A549 (cell line): ENCODE measurements around the gene TEX29. TPM values are rescaled to one million over a fixed set of nuclear protein-coding genes. Genes with fewer than 3 reads are reported as not detected.

Experiments used
- ATAC-seq, 2 experiments: fragments of 200-7000 bp in 1 of 2; fragments of >200 bp in 1 of 2; cut with Nextera tagmentation in 1 of 2; cut with Tn5 transposase in 1 of 2; 3 replicates each; pipeline versions ENCODE4 v1.8.0 to v1.9.1; 2018 to 2020; ENCODE audit warnings: mild to moderate bottlenecking in 1 of 2, moderate library complexity in 1 of 2
- CTCF ChIA-PET: fragments of 300-600 bp; sonication (Branson Sonifier 250); formaldehyde crosslinking; extraction: SDS; loops from one replicate; lab custom pipeline; 2021; ENCODE audit warnings: antibody characterized with exemption, inconsistent platforms; lab: Yijun Ruan, JAX
- POLR2A ChIA-PET: fragments of 350-600 bp; formaldehyde crosslinking; extraction: SDS; loops from one replicate; lab custom pipeline; 2021; ENCODE audit warnings: antibody characterized with exemption, inconsistent platforms; lab: Yijun Ruan, JAX
- DNase-seq, 2 experiments: peaks; one replicate each; pipeline versions ENCODE4 v3.0.0 to v3.0.0-alpha.2; 2011 to 2016; ENCODE audit warnings: low read depth in 1 of 2, low spot score in 1 of 2
- FAIRE-seq: peaks from 2 replicates; lab custom pipeline; 2011; peaks lifted over from hg19 to GRCh38; lab: Jason Lieb, UNC
- H3K27ac ChIP-seq, 2 experiments: fragments of >200 bp; sonication (Bioruptor Twin); formaldehyde crosslinking; 3 replicates each; pipeline ENCODE4 v1.5.1; 2016 to 2017
- H3K4me1 ChIP-seq: fragments of >200 bp; sonication (Bioruptor Twin); formaldehyde crosslinking; 3 replicates; pipeline ENCODE4 v1.6.1; 2016
- H3K4me2 ChIP-seq: fragments of >200 bp; sonication (Bioruptor Twin); formaldehyde crosslinking; 3 replicates; pipeline ENCODE4 v1.6.1; 2016
- H3K4me3 ChIP-seq: fragments of >200 bp; sonication (Bioruptor Twin); formaldehyde crosslinking; 3 replicates; pipeline ENCODE4 v1.5.1; 2016
- H3K9me3 ChIP-seq: fragments of >200 bp; sonication (Bioruptor Twin); formaldehyde crosslinking; 3 replicates; pipeline ENCODE4 v1.6.1; 2016
- CBX2 ChIP-seq: fragments of 200-600 bp; sonication (generic); IDR thresholded peaks from 2 replicates; pipeline ENCODE4 v1.6.1; 2016; ENCODE audit warnings: low read depth, mild to moderate bottlenecking, borderline replicate concordance
- CEBPB ChIP-seq, 2 experiments: fragments of >200 bp in 1 of 2; sonication (Bioruptor Twin) in 1 of 2; formaldehyde crosslinking in 1 of 2; IDR thresholded peaks; 2 replicates each; pipeline ENCODE4 v1.6.1; 2012 to 2016
- CHD2 ChIP-seq: fragments of 150-350 bp; IDR thresholded peaks from 2 replicates; pipeline ENCODE4 v1.6.1; 2014; ENCODE audit warnings: low read length; ENCODE audit not compliant: partially characterized antibody
- CHD4 ChIP-seq: fragments of 200-600 bp; sonication (generic); IDR thresholded peaks from 2 replicates; pipeline ENCODE4 v1.6.1; 2016; ENCODE audit warnings: antibody characterized with exemption, mild to moderate bottlenecking, borderline replicate concordance
- EHMT2 ChIP-seq: fragments of 200-600 bp; sonication (generic); IDR thresholded peaks from 2 replicates; pipeline ENCODE4 v1.6.1; 2016; ENCODE audit warnings: antibody characterized with exemption, low read depth, mild to moderate bottlenecking, moderate library complexity
- EP300 ChIP-seq, 2 experiments: fragments of >200 bp; sonication (Bioruptor Twin); formaldehyde crosslinking; IDR thresholded peaks; 2 replicates in 1 of 2; 3 replicates in 1 of 2; pipeline ENCODE4 v1.6.1; 2016 to 2017
- FOXS1 ChIP-seq: fragments of 250-450 bp; sonication (Bioruptor Pico); IDR thresholded peaks from 2 replicates; pipeline ENCODE4 v1.5.0; 2020; ENCODE audit warnings: mild to moderate bottlenecking, moderate library complexity
- HDAC2 ChIP-seq: fragments of 200-600 bp; sonication (generic); IDR thresholded peaks from 2 replicates; pipeline ENCODE4 v1.6.1; 2016
- HEYL ChIP-seq: fragments of 250-450 bp; sonication (Bioruptor Pico); IDR thresholded peaks from 2 replicates; pipeline ENCODE4 v1.8.0; 2021; ENCODE audit warnings: mild to moderate bottlenecking, moderate library complexity
- NR3C1 ChIP-seq: fragments of >200 bp; sonication (Bioruptor Twin); formaldehyde crosslinking; IDR thresholded peaks from 3 replicates; pipeline ENCODE4 v1.6.1; 2017
- PHF8 ChIP-seq: fragments of 200-600 bp; sonication (generic); IDR thresholded peaks from 2 replicates; pipeline ENCODE4 v1.6.1; 2016; ENCODE audit warnings: low read depth, mild to moderate bottlenecking, antibody characterized with exemption, moderate library complexity, borderline replicate concordance
- POLR2A ChIP-seq: IDR thresholded peaks from 2 replicates; pipeline ENCODE4 v1.6.1; 2012; ENCODE audit warnings: mild to moderate bottlenecking, low read length
- POLR2AphosphoS2 ChIP-seq: conservative IDR thresholded peaks from 2 replicates; pipeline ENCODE4 v1.6.1; 2012; ENCODE audit warnings: low read length, improper control_type of control experiment, inconsistent platforms
- RCOR1 ChIP-seq: fragments of 150-350 bp; IDR thresholded peaks from 2 replicates; pipeline ENCODE4 v1.6.1; 2014; ENCODE audit warnings: antibody characterized with exemption, low read length, low read depth
- TP53 ChIP-seq: fragments of 250-450 bp; sonication (Bioruptor Pico); IDR thresholded peaks from 2 replicates; pipeline ENCODE4 v1.5.0; 2021; ENCODE audit warnings: mild to moderate bottlenecking, moderate library complexity
- ZNF302 ChIP-seq: fragments of 250-450 bp; sonication (Bioruptor Pico); IDR thresholded peaks from 2 replicates; pipeline ENCODE4 v1.9.0; 2021; ENCODE audit warnings: inconsistent platforms, mild to moderate bottlenecking, moderate library complexity
- WGBS: methylation state at CpG from one replicate; pipeline ENCODE4 v1.1.6; 2017; ENCODE audit errors: missing lambda C conversion rate; 5-methylcytosine and 5-hydroxymethylcytosine counted together
- polyA plus RNA-seq, 4 experiments: library from polyadenylated mRNA; depleted of rRNA in 3 of 4; stranded (reverse); fragments of >200 nt; fragmentation: RNase III in 1 of 4; extraction: RNeasy Plus Mini Kit Qiagen cat#74134 plus additional on column Dnase treatment in 1 of 4; gene quantifications; 2 replicates in 3 of 4; 3 replicates in 1 of 4; pipeline ENCODE4 v1.2.3, GENCODE V29; 2011 to 2017
- TF ChIP-seq, protein P1 (sequence below): fragments of 200-600 bp; sonication (generic); IDR thresholded peaks from 2 replicates; pipeline ENCODE4 v1.6.1; 2016; ENCODE audit warnings: antibody characterized with exemption, mild to moderate bottlenecking, moderate library complexity
- TF ChIP-seq, protein P2 (sequence below): fragments of >200 bp; sonication (Bioruptor Twin); formaldehyde crosslinking; IDR thresholded peaks from 3 replicates; pipeline ENCODE4 v1.5.1; 2016
- TF ChIP-seq, protein P3 (sequence below): fragments of 250-450 bp; sonication (Bioruptor Pico); IDR thresholded peaks from 2 replicates; pipeline ENCODE4 v1.5.0; 2021; ENCODE audit warnings: mild to moderate bottlenecking, moderate library complexity, borderline replicate concordance
- TF ChIP-seq, protein P4 (sequence below): fragments of >200 bp; sonication (Bioruptor Twin); formaldehyde crosslinking; IDR thresholded peaks from 3 replicates; pipeline ENCODE4 v1.6.1; 2016
- TF ChIP-seq, protein P5 (sequence below): fragments of 450-650 bp; IDR thresholded peaks from 2 replicates; pipeline ENCODE4 v1.6.1; 2014; ENCODE audit warnings: antibody characterized with exemption

The TEX29 gene
- polyA plus RNA-seq, 2 of the 4 experiments (the other 2 are of a cell fraction): 0.13 to 0.35 TPM

DNA sequence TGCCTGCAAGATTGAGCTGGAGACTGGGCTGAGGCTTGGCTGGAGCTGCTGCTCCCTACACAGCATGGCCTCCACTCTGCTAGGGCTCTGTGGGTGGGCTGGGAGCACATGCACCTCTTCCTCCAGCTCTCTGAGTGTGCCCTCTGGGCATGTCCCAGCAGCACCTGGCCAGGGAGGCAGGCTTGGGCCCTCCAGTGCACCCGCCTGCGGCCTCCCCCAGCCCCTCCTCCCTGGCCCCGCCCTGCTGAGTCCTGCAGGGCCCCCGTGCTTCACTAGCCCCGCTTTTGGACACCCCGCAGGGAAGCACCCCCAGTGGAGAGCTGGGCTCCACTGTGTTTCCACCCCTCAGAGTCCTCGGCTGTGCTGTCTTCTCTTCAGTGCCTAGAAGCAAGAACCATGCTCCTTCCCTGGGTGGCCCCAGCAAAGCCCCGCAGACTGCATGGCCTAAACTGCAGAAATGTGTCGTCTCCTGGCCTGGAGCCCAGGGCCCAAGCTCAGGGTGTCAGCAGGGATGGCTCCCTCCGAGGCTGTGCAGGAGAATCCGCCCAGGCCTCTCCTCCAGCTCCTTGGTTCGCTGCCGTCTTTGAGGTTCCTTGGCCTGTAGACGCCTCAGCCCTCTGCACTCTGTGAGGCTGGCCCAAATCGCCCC, 5.0 kb upstream of the TEX29 start:
- WGBS: 73% methylated on average over 3 of the region's 15 CpGs
- H3K9me3 ChIP-seq: no peaks in the 10 kb centered on the region
- TF ChIP-seq CHD2 (no peak), TP53 (no peak), FOXS1 (CRISPR knock-in tag) (no peak), ZNF302 (CRISPR knock-in tag) (no peak), PHF8 (no peak), CBX2 (no peak), CHD4 (no peak), HDAC2 (no peak), EP300 (IDR thresholded peaks at IDR 0.05) (no peak), POLR2A (no peak), HEYL (CRISPR knock-in tag) (no peak)
- TF ChIP-seq, protein P1, sequence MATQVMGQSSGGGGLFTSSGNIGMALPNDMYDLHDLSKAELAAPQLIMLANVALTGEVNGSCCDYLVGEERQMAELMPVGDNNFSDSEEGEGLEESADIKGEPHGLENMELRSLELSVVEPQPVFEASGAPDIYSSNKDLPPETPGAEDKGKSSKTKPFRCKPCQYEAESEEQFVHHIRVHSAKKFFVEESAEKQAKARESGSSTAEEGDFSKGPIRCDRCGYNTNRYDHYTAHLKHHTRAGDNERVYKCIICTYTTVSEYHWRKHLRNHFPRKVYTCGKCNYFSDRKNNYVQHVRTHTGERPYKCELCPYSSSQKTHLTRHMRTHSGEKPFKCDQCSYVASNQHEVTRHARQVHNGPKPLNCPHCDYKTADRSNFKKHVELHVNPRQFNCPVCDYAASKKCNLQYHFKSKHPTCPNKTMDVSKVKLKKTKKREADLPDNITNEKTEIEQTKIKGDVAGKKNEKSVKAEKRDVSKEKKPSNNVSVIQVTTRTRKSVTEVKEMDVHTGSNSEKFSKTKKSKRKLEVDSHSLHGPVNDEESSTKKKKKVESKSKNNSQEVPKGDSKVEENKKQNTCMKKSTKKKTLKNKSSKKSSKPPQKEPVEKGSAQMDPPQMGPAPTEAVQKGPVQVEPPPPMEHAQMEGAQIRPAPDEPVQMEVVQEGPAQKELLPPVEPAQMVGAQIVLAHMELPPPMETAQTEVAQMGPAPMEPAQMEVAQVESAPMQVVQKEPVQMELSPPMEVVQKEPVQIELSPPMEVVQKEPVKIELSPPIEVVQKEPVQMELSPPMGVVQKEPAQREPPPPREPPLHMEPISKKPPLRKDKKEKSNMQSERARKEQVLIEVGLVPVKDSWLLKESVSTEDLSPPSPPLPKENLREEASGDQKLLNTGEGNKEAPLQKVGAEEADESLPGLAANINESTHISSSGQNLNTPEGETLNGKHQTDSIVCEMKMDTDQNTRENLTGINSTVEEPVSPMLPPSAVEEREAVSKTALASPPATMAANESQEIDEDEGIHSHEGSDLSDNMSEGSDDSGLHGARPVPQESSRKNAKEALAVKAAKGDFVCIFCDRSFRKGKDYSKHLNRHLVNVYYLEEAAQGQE: no peak
- TF ChIP-seq, protein P2, sequence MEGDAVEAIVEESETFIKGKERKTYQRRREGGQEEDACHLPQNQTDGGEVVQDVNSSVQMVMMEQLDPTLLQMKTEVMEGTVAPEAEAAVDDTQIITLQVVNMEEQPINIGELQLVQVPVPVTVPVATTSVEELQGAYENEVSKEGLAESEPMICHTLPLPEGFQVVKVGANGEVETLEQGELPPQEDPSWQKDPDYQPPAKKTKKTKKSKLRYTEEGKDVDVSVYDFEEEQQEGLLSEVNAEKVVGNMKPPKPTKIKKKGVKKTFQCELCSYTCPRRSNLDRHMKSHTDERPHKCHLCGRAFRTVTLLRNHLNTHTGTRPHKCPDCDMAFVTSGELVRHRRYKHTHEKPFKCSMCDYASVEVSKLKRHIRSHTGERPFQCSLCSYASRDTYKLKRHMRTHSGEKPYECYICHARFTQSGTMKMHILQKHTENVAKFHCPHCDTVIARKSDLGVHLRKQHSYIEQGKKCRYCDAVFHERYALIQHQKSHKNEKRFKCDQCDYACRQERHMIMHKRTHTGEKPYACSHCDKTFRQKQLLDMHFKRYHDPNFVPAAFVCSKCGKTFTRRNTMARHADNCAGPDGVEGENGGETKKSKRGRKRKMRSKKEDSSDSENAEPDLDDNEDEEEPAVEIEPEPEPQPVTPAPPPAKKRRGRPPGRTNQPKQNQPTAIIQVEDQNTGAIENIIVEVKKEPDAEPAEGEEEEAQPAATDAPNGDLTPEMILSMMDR: no peak
- TF ChIP-seq, all 56 proteins: peak for 0
- Histone ChIP-seq H3K4me2 (no peak overlapping the region), H3K27ac (no peak overlapping the region), H3K4me1 (no peaks in the 10 kb centered on the region), H3K4me3 (no peak overlapping the region)
- CTCF ChIA-PET: no interaction called here
- POLR2A ChIA-PET: no interaction called here
- DNase-seq (no peak), FAIRE-seq (no peak), ATAC-seq (0 out of 6 replicates have a peak, but pooled peaks of 1 of the 2 experiments have one; percentile 16)

DNA sequence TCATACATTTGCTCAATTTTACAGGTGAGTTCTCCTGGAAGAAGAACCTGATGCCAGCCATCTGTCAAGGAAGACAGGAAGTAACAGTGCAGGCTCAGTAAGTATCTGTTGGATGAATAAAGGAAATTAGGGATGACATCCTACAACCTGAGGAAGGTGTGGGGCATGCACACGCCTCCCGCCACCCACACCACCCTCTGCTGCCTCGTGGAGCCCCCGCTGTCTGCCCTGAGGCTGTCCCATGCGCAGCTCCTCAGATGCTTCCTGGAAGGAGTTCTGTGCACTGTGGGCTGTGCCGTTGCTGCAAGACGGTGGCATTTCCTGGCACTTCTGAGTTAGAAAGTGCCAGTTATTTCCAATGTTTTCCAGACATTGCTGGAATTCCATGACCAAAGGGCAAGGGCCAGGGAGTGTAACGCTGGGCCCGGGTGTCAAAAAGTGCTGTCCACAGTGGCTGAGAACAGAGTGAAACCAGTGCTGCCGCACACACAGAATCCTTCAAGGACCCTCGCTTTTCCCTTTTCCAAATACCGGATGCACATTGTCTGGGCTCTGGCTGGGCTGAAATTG, 4.2 kb upstream of the TEX29 start:
- TF ChIP-seq PHF8 (no peak), CEBPB (IDR thresholded peaks at IDR 0.05) (no peak), NR3C1 (no peak), POLR2AphosphoS2 (no peak), HEYL (CRISPR knock-in tag) (no peak), EHMT2 (no peak), EP300 (IDR thresholded peaks at IDR 0.05) (no peak), RCOR1 (no peak)
- TF ChIP-seq, protein P3, sequence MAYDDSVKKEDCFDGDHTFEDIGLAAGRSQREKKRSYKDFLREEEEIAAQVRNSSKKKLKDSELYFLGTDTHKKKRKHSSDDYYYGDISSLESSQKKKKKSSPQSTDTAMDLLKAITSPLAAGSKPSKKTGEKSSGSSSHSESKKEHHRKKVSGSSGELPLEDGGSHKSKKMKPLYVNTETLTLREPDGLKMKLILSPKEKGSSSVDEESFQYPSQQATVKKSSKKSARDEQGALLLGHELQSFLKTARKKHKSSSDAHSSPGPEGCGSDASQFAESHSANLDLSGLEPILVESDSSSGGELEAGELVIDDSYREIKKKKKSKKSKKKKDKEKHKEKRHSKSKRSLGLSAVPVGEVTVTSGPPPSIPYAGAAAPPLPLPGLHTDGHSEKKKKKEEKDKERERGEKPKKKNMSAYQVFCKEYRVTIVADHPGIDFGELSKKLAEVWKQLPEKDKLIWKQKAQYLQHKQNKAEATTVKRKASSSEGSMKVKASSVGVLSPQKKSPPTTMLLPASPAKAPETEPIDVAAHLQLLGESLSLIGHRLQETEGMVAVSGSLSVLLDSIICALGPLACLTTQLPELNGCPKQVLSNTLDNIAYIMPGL (CRISPR knock-in tag): no peak
- TF ChIP-seq, protein P4, sequence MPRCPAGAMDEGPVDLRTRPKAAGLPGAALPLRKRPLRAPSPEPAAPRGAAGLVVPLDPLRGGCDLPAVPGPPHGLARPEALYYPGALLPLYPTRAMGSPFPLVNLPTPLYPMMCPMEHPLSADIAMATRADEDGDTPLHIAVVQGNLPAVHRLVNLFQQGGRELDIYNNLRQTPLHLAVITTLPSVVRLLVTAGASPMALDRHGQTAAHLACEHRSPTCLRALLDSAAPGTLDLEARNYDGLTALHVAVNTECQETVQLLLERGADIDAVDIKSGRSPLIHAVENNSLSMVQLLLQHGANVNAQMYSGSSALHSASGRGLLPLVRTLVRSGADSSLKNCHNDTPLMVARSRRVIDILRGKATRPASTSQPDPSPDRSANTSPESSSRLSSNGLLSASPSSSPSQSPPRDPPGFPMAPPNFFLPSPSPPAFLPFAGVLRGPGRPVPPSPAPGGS: no peak
- TF ChIP-seq, protein P5, sequence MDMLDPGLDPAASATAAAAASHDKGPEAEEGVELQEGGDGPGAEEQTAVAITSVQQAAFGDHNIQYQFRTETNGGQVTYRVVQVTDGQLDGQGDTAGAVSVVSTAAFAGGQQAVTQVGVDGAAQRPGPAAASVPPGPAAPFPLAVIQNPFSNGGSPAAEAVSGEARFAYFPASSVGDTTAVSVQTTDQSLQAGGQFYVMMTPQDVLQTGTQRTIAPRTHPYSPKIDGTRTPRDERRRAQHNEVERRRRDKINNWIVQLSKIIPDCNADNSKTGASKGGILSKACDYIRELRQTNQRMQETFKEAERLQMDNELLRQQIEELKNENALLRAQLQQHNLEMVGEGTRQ: no peak
- H3K27ac ChIP-seq: no peak overlapping the region
- 72% methylated on average over 10 of the region's 12 CpGs for WGBS
- no peak overlapping the region for H3K4me2 ChIP-seq
- H3K4me3 ChIP-seq: no peak overlapping the region
- H3K4me1 ChIP-seq: no peaks in the 10 kb centered on the region
- no peak for ATAC-seq
- FAIRE-seq: no peak
- H3K9me3 ChIP-seq: no peaks in the 10 kb centered on the region
- DNase-seq: no peak
- ChIA-PET CTCF (no interaction called here), POLR2A (no interaction called here)
